GM12878 (cell line): ENCODE measurements around the gene ARMH1. TPM values are rescaled to one million over a fixed set of nuclear protein-coding genes. Genes with fewer than 3 reads are reported as not detected.

Source experiments
- ATAC-seq: fragments of 200-7000 bp; cut with Tn5 transposase; 3 replicates; pipeline ENCODE4 v1.9.1; 2020; ENCODE audit warnings: mild to moderate bottlenecking, moderate library complexity
- BruUV-seq: library from RNA; stranded (reverse); fragments of 400-500 nt; replicated peaks from 2 replicates; lab custom pipeline; 2021; lab: Mats Ljungman, UMichigan
- CTCF ChIA-PET: fragments of 300-600 bp; sonication (Branson Sonifier 250); formaldehyde crosslinking; extraction: SDS; loops from one replicate; lab custom pipeline; 2021; ENCODE audit warnings: inconsistent platforms; lab: Yijun Ruan, JAX
- POLR2A ChIA-PET: fragments of 350-600 bp; formaldehyde crosslinking; extraction: SDS; loops from one replicate; lab custom pipeline; 2021; ENCODE audit warnings: inconsistent platforms; lab: Charles Lee
- RAD21 ChIA-PET: fragments of 300-600 bp; sonication (Branson Sonifier 250); formaldehyde crosslinking; loops from one replicate; lab custom pipeline; 2023; ENCODE audit warnings: antibody characterized with exemption; ENCODE audit not compliant: unreplicated experiment; lab: Charles Lee
- SMC1A ChIA-PET: fragments of 300-600 bp; sonication (Branson Sonifier 250); formaldehyde crosslinking; loops from one replicate; lab custom pipeline; 2023; ENCODE audit not compliant: unreplicated experiment, uncharacterized antibody; lab: Charles Lee
- DNase-seq: peaks from one replicate; pipeline ENCODE4 v3.0.0-alpha.2; 2011; ENCODE audit warnings: low read depth, low spot score
- FAIRE-seq: peaks from 3 replicates; lab custom pipeline; 2011; peaks lifted over from hg19 to GRCh38; lab: Jason Lieb, UNC
- H2AFZ ChIP-seq: 2 replicates; pipeline ENCODE4 v1.6.0; 2011; ENCODE audit warnings: low read depth, low read length, control low read depth; ENCODE audit not compliant: control insufficient read depth
- H3K27ac ChIP-seq: 2 replicates; pipeline ENCODE4 v1.5.1; 2011; ENCODE audit warnings: control low read depth; ENCODE audit not compliant: control insufficient read depth, insufficient read depth
- H3K27me3 ChIP-seq, 2 experiments: replicated peaks in 1 of 2; 2 replicates each; pipeline versions ENCODE4 v1.6.0 to v1.6.1; 2011; ENCODE audit warnings: low read length in 1 of 2; ENCODE audit not compliant: control insufficient read depth in 2 of 2, insufficient read depth in 2 of 2
- H3K36me3 ChIP-seq, 2 experiments: 2 replicates each; pipeline ENCODE4 v1.5.1; 2011; ENCODE audit warnings: low read length in 1 of 2; ENCODE audit not compliant: control insufficient read depth in 2 of 2, insufficient read depth in 2 of 2
- H3K4me1 ChIP-seq: 2 replicates; pipeline ENCODE4 v1.6.1; 2011; ENCODE audit warnings: mild to moderate bottlenecking, low read length, moderate library complexity, mixed read lengths; ENCODE audit not compliant: control insufficient read depth, insufficient read depth
- H3K4me2 ChIP-seq: 2 replicates; pipeline ENCODE4 v1.6.0; 2011; ENCODE audit warnings: control low read depth; ENCODE audit not compliant: control insufficient read depth, insufficient read depth
- H3K4me3 ChIP-seq: fragments of 200-600 bp; sonication (generic); 2 replicates; pipeline ENCODE4 v1.5.1; 2016
- H3K79me2 ChIP-seq: 2 replicates; pipeline ENCODE4 v1.6.0; 2011; ENCODE audit warnings: low read length; ENCODE audit not compliant: control insufficient read depth, insufficient read depth
- H3K9ac ChIP-seq: 2 replicates; pipeline ENCODE4 v1.8.0; 2011; ENCODE audit warnings: low read length, control low read depth, mixed read lengths; ENCODE audit not compliant: control insufficient read depth, insufficient read depth
- H3K9me3 ChIP-seq: replicated peaks from 3 replicates; pipeline ENCODE4 v1.5.1; 2011; ENCODE audit warnings: mild to moderate bottlenecking, low read length; ENCODE audit not compliant: control insufficient read depth, insufficient read depth
- H4K20me1 ChIP-seq: 2 replicates; pipeline ENCODE4 v1.6.0; 2011; ENCODE audit not compliant: control insufficient read depth, insufficient read depth
- ATF2 ChIP-seq: IDR thresholded peaks from 2 replicates; pipeline ENCODE4 v1.6.1; 2012; ENCODE audit warnings: low read length, inconsistent platforms
- CREB1 ChIP-seq: IDR thresholded peaks from 2 replicates; pipeline ENCODE4 v1.6.1; 2012; ENCODE audit warnings: low read depth, mild to moderate bottlenecking, inconsistent platforms
- CREM ChIP-seq: IDR thresholded peaks from 2 replicates; pipeline ENCODE4 v1.6.1; 2014; ENCODE audit warnings: antibody characterized with exemption, low read depth
- E2F4 ChIP-seq: IDR thresholded peaks from 2 replicates; pipeline ENCODE4 v1.6.1; 2012; ENCODE audit warnings: low read depth, low read length, improper control_type of control experiment
- EED ChIP-seq: sonication (generic); IDR thresholded peaks from 2 replicates; pipeline ENCODE4 v1.6.1; 2016; ENCODE audit warnings: antibody characterized with exemption, low read depth
- IKZF2 ChIP-seq, 2 experiments: fragments of 450-650 bp; IDR thresholded peaks; 2 replicates each; pipeline ENCODE4 v1.6.1; 2017; ENCODE audit warnings: mild to moderate bottlenecking in 2 of 2, moderate library complexity in 2 of 2
- JUNB ChIP-seq: IDR thresholded peaks from 2 replicates; pipeline ENCODE4 v1.6.1; 2016; ENCODE audit warnings: antibody characterized with exemption, mild to moderate bottlenecking
- MTA3 ChIP-seq: IDR thresholded peaks from 2 replicates; pipeline ENCODE4 v1.6.1; 2012; ENCODE audit warnings: low read length, inconsistent platforms, borderline replicate concordance
- POLR2AphosphoS5 ChIP-seq: IDR thresholded peaks from 2 replicates; pipeline ENCODE4 v1.6.1; 2011; ENCODE audit warnings: mild to moderate bottlenecking, low read length, inconsistent platforms
- SUZ12 ChIP-seq: fragments of 200-600 bp; sonication (generic); IDR thresholded peaks from one replicate; pipeline ENCODE4 v1.6.1; 2018; ENCODE audit warnings: antibody characterized with exemption, mild to moderate bottlenecking; ENCODE audit not compliant: unreplicated experiment
- TCF12 ChIP-seq: IDR thresholded peaks from 2 replicates; pipeline ENCODE4 v1.6.1; 2011; ENCODE audit warnings: low read depth, mild to moderate bottlenecking, low read length
- TCF3 ChIP-seq: IDR thresholded peaks from 2 replicates; pipeline ENCODE4 v1.6.1; 2012; ENCODE audit warnings: low read depth, mild to moderate bottlenecking, low read length, borderline replicate concordance; ENCODE audit not compliant: insufficient read depth
- TCF7 ChIP-seq: IDR thresholded peaks from 2 replicates; pipeline ENCODE4 v1.6.1; 2014; ENCODE audit warnings: antibody characterized with exemption, borderline replicate concordance
- WGBS: methylation state at CpG from one replicate; pipeline ENCODE4 v1.1.6; 2016; ENCODE audit warnings: low lambda C conversion rate; ENCODE audit not compliant: insufficient replicate concordance, insufficient coverage; ENCODE audit errors: missing lambda C conversion rate; 5-methylcytosine and 5-hydroxymethylcytosine counted together
- in situ Hi-C: fragments of 300-500 bp; cut with MboI; formaldehyde crosslinking; loops from 9 replicates; pipeline ENCODE4 v1.14.3; 2018; ENCODE audit warnings: mixed read lengths
- intact Hi-C: fragments of 100-400 bp; cut with micrococcal nuclease; formaldehyde crosslinking; loops from one replicate; pipeline ENCODE4 v1.14.2; 2022; ENCODE audit not compliant: unreplicated experiment
- polyA plus RNA-seq, 11 experiments: library from polyadenylated mRNA; depleted of rRNA in 4 of 11; unstranded in 6 of 11; stranded (reverse) in 5 of 11; fragments of >200 nt; fragmentation: Nextera tagmentation in 4 of 11; fragmentation: Illumina TruSeq in 1 of 11; extraction: Ambion mirVana in 4 of 11; extraction: Trizol in 1 of 11; gene quantifications; 1 replicate in 1 of 11; 2 replicates in 10 of 11; pipeline versions ENCODE4 v1.2.1 to v1.2.3, GENCODE V29; 2011 to 2016; ENCODE audit warnings: inconsistent platforms in 2 of 11, missing spikeins in 2 of 11, low read depth in 1 of 11
- total RNA-seq, 4 experiments: library from RNA; depleted of rRNA in 3 of 4; stranded (reverse); fragments of >200 nt in 3 of 4; fragmentation: Illumina TruSeq in 1 of 4; extraction: Trizol in 1 of 4; gene quantifications; 2 replicates each; pipeline versions ENCODE4 v1.2.1 to v1.2.3, GENCODE V29; 2013 to 2021

ARMH1 gene
- total and polyA plus RNA-seq, 10 of the 15 experiments (the other 5 are each of a cell fraction or from before 2014, with no cell fraction given): 0.93 to 43.9 (median 8.2) TPM

GRCh38 chr1:44713321-44713781, 38.8 kb downstream of the ARMH1 start:
- H3K4me2 ChIP-seq: peak overlapping the region; percentile 76
- H3K27me3 ChIP-seq: no peaks in the 10 kb centered on the region
- ATAC-seq (peak; percentile 75), FAIRE-seq (no peak), DNase-seq (no peak)
- POLR2A ChIA-PET: interaction anchor here (0.6 to 2.7 kb wide), 8 partner anchors 9 to 275 kb away, joined by 3 to 25 read pairs (median 4); partner anchors contain the start of genes RNU5D-1 and TMEM53
- peak overlapping the region; percentile 15; the same call in 1 of the 2 replicates for H3K9ac ChIP-seq
- peak overlapping the region; percentile 41; the same call in 1 of the 2 replicates for H3K4me3 ChIP-seq
- BruUV-seq: no TSS peak
- in situ Hi-C loops: no loop called here
- intact Hi-C loops: no loop called here
- H3K27ac ChIP-seq: peak overlapping the region; percentile 73
- H3K36me3 ChIP-seq: no peaks in the 10 kb centered on the region
- SMC1A ChIA-PET: interaction anchor here (0.7 to 9.8 kb wide), 6 partner anchors 8 to 298 kb away, joined by 3 to 73 read pairs (median 5); partner anchors contain the start of genes HECTD3 and RNU5D-1
- RAD21 ChIA-PET: interaction anchor here (1.2 to 3.9 kb wide), 5 partner anchors 9 to 61 kb away, joined by 3 to 17 read pairs (median 5); partner anchors contain the start of gene RNU5D-1
- WGBS: under 1% methylated on average over 6 of the region's 6 CpGs
- no peaks in the 10 kb centered on the region for H4K20me1 ChIP-seq
- H3K79me2 ChIP-seq: no peaks in the 10 kb centered on the region
- CTCF ChIA-PET: interaction anchor here (0.7 to 12.6 kb wide), 12 partner anchors 9 to 778 kb away, joined by 3 to 175 read pairs (median 4); partner anchors contain the start of gene RNU5D-1
- peaks cover 49% of the 10 kb centered on the region for H3K4me1 ChIP-seq
- no peaks in the 10 kb centered on the region for H3K9me3 ChIP-seq
- peak overlapping the region; percentile 41; the same call in 1 of the 2 replicates for H2AFZ ChIP-seq
- TF ChIP-seq TCF12 (peak; percentile 51; the same call in 1 of the 2 replicates), JUNB (peak; percentile 68), TCF7 (peak; percentile 76), CREB1 (no peak), TCF3 (0 out of 2 replicates have a peak, but pooled peaks have one; percentile 48), MTA3 (no peak), IKZF2 (IDR thresholded peaks at IDR 0.05) (peak; percentile 45 to 47; a peak in 2 of 4 replicates), EED (peak; percentile 93), SUZ12 (no peak), ATF2 (peak; percentile 41), POLR2AphosphoS5 (no peak), CREM (peak; percentile 39; the same call in 1 of the 2 replicates), E2F4 (no peak)
